ENCODE measurements around the gene ZNF300. TPM values are rescaled to one million over a fixed set of nuclear protein-coding genes. Genes with fewer than 3 reads are reported as not detected.

The ZNF300 gene
- total and polyA plus RNA-seq, 10 of the 15 experiments (the other 5 are each of a cell fraction or from before 2014, with no cell fraction given), result 0.03 to 1.5 (median 0.16) TPM; not detected in 1

DNA sequence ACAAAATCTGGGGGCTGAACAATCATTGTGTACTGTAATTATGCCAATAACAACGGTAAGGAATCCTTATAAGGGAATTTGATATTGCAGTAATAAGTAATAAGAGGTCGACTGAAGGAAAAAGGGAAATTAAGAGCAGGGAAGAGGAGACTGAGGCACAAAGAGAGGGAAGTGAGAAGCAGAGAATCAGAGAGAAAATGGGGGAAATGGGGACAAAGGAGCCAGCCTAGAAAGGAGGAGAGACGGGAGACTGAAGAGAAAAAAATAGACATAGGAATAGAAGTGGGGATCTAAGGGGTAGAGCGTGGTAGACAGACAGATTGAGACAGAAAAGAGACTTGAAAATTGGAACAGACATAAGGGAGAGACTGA is 518 bp upstream of the ZNF300 start:
- ChIA-PET RAD21 (ENCODE audit: unreplicated experiment) (no interaction called here), CTCF (no interaction called here), POLR2A (no interaction called here), SMC1A (ENCODE audit: uncharacterized antibody, unreplicated experiment) (no interaction called here)
- Histone ChIP-seq H2AFZ (ENCODE audit: control insufficient read depth, low read depth, low read length) (peak overlapping the region; percentile 8), H3K4me3 (no peak overlapping the region; the same call in 1 of the 2 replicates), H3K4me1 (ENCODE audit: control insufficient read depth, insufficient read depth, low read length) (no peaks in the 10 kb centered on the region), H3K9me3 (replicated peaks; ENCODE audit: control insufficient read depth, insufficient read depth, low read length) (peaks cover 9% of the 10 kb centered on the region; the same call in 2 of the 3 replicates), H3K79me2 (ENCODE audit: control insufficient read depth, insufficient read depth, low read length) (no peaks in the 10 kb centered on the region), H3K27ac (ENCODE audit: control insufficient read depth, insufficient read depth) (no peak overlapping the region), H3K27me3 (replicated peaks in 1 of 2; ENCODE audit: control insufficient read depth in 2 of 2, insufficient read depth in 2 of 2, low read length in 1 of 2) (no peaks in the 10 kb centered on the region), H3K4me2 (ENCODE audit: control insufficient read depth, insufficient read depth) (no peak overlapping the region), H3K36me3 (ENCODE audit: control insufficient read depth in 2 of 2, insufficient read depth in 2 of 2, low read length in 1 of 2) (no peaks in the 10 kb centered on the region), H3K9ac (ENCODE audit: control insufficient read depth, insufficient read depth, low read length) (no peak overlapping the region), H4K20me1 (ENCODE audit: control insufficient read depth, insufficient read depth) (no peaks in the 10 kb centered on the region)
- intact Hi-C loops (cut with micrococcal nuclease; ENCODE audit: unreplicated experiment) (no loop called here), in situ Hi-C loops (cut with MboI) (no loop called here)
- no peak for FAIRE-seq
- 52% methylated on average over 4 of the region's 4 CpGs for WGBS (ENCODE audit: insufficient coverage, insufficient replicate concordance, low lambda C conversion rate, missing lambda C conversion rate)
- ATAC-seq, result no peak
- no peak for DNase-seq (ENCODE audit: low read depth, low spot score)
- no TSS peak for BruUV-seq (replicated peaks)
- TF ChIP-seq STAT3 (IDR thresholded peaks at IDR 0.05; ENCODE audit: low read depth, low read length) (no peak), MEF2A (IDR thresholded peaks at IDR 0.05; ENCODE audit: insufficient read depth, low read depth, low read length) (no peak), USF1 (IDR thresholded peaks at IDR 0.05; ENCODE audit: borderline replicate concordance, extremely low read length, insufficient read depth, low read depth, low read length) (no peak), PAX8 (IDR thresholded peaks at IDR 0.05) (no peak), NFYA (IDR thresholded peaks at IDR 0.05; ENCODE audit: borderline replicate concordance, low read depth, low read length) (no peak), CHD1 (IDR thresholded peaks at IDR 0.05; ENCODE audit: low read depth, low read length) (no peak), RELB (IDR thresholded peaks at IDR 0.05; ENCODE audit: low read depth) (no peak), ZNF207 (IDR thresholded peaks at IDR 0.05; ENCODE audit: borderline replicate concordance) (no peak), ZNF592 (IDR thresholded peaks at IDR 0.05) (no peak)
- TF ChIP-seq, protein P1, sequence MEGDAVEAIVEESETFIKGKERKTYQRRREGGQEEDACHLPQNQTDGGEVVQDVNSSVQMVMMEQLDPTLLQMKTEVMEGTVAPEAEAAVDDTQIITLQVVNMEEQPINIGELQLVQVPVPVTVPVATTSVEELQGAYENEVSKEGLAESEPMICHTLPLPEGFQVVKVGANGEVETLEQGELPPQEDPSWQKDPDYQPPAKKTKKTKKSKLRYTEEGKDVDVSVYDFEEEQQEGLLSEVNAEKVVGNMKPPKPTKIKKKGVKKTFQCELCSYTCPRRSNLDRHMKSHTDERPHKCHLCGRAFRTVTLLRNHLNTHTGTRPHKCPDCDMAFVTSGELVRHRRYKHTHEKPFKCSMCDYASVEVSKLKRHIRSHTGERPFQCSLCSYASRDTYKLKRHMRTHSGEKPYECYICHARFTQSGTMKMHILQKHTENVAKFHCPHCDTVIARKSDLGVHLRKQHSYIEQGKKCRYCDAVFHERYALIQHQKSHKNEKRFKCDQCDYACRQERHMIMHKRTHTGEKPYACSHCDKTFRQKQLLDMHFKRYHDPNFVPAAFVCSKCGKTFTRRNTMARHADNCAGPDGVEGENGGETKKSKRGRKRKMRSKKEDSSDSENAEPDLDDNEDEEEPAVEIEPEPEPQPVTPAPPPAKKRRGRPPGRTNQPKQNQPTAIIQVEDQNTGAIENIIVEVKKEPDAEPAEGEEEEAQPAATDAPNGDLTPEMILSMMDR (IDR thresholded peaks at IDR 0.05 in 2 of 3, conservative IDR thresholded peaks at IDR 0.05 in 1 of 3; ENCODE audit: control insufficient read depth in 2 of 3, extremely low read depth in 1 of 3, insufficient read depth in 1 of 3, low read depth in 3 of 3, low read length in 3 of 3), result no peak
- TF ChIP-seq, protein P2, sequence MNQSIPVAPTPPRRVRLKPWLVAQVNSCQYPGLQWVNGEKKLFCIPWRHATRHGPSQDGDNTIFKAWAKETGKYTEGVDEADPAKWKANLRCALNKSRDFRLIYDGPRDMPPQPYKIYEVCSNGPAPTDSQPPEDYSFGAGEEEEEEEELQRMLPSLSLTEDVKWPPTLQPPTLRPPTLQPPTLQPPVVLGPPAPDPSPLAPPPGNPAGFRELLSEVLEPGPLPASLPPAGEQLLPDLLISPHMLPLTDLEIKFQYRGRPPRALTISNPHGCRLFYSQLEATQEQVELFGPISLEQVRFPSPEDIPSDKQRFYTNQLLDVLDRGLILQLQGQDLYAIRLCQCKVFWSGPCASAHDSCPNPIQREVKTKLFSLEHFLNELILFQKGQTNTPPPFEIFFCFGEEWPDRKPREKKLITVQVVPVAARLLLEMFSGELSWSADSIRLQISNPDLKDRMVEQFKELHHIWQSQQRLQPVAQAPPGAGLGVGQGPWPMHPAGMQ (IDR thresholded peaks at IDR 0.05; ENCODE audit: borderline replicate concordance), result no peak
